ENCODE data around the gene GAK.

The GAK gene

DNA sequence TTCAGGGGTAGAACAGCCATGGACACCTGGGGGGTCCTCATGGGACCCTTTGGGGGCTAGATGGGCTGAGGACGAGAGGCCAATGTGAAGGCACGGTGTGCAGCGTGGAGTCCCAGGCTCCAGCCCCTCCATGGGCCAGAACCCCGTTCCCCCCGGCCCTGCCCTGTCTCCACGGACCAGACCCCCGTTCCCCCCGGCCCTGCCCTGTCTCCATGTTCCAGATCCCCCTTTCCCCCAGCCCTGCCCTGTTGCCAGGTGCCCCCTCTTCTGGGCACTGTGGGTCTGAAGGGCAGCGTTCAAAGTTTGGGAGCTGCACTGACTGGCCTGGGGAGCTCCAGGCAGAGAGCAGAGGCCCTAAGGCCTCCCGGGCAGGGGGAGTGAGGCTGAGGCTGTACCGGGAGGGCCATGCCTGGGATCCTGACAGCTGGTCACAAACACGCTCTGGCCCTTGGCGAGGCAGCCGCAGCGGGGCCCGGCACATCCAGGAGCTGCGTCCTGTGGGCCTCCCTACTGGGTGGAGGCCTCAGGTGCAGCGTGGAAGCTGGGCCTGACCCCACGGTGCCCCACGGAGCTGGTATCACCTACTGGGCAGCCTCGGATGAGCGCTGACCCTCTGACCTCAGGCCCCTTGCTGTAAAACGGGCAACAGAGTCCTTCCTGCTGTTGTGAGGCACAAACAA, 32.4 kb upstream of the GAK start:
- no peak for DNase-seq

DNA sequence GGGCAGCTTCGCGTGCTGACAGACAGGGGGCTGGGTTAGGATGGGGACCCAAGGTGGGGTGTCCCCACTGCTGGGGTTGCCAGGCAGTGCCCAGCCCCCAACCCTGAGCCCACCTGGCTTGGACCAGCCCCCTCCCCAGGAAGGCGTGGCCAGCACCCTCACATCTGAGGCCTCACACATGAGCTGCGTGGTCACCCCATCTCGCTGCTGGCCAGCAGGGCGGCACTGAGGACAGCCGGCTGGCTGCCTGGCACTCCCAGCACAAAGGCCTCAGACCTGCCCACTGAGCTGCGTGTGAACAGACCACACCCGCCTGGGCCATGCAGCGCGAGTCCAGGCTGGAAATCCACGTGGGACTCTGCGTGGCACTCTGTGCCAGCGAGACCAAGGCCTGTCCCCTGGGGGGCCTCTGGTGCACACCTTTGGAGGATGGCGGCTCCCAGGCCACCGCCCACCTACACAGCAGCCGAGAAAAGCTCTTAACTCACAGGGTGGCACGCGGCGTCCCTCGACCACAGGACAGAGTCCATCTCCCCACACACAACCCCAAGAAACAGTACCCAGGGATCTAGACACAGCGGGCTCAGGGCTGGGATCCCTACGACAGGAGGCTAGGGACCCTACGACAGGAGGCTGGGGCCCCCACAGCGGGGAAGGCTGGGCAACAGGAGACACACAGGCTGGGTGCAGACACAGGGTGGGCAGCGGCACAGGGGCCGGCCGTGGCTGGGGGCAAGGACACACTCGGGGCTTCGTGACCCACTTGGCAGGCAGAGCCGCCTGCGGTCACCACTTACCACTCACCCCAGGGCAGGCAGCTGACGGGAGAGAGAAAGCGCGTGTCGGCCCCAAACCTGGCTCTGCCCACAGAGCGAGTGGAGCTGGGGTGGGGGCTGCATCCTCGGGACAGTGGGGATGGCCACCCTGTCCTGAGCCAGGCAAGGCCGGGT, 31.4 kb upstream of the GAK start:
- no peak for DNase-seq

DNA sequence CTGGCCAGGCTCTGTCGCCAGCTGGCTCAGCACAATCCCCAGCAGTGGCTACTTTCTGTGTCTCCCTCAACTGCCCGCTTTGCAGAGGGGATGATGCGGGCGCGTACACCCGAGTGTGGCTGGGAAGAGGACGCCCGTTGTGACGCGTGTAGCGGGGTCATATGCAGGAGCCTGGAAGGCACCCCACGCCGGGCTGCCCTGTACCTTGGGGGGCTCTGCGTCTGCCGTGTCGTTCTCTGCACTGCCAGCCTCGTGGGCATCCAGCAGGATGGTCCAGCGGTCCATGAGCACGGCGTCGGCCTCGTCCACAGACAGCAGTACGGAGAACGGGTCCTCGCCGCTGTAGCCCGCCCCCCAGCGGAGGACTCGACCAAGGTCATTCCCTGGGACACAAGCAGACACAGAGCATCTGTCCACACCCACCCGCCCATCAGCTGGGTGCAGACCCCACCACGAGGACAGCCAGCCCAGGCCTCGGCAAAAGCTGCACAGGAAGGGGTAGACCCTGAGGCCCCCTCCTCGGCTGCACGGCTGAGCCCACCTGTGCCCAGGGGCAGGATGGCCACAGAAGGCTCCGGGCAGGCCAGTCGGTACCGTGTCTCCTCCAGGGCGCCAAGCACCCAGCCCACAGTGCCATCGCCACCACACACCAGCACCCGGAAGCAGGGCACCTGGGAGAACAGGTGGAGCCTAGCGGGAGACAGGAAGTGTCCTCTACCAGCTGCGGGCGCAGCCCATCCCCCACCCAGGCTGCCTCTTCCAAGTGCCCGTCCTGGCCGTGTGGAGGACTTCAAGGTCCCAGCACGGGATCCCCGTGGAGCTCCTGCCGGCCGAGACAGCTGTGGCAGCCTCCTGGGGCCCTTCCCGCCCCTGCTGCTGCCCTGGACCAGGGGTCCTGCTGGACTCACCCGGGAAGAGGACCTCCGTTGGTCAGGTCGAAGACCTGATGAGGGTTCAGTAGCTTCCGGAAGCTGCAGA, 30.4 kb upstream of the GAK start:
- no peak for DNase-seq

DNA sequence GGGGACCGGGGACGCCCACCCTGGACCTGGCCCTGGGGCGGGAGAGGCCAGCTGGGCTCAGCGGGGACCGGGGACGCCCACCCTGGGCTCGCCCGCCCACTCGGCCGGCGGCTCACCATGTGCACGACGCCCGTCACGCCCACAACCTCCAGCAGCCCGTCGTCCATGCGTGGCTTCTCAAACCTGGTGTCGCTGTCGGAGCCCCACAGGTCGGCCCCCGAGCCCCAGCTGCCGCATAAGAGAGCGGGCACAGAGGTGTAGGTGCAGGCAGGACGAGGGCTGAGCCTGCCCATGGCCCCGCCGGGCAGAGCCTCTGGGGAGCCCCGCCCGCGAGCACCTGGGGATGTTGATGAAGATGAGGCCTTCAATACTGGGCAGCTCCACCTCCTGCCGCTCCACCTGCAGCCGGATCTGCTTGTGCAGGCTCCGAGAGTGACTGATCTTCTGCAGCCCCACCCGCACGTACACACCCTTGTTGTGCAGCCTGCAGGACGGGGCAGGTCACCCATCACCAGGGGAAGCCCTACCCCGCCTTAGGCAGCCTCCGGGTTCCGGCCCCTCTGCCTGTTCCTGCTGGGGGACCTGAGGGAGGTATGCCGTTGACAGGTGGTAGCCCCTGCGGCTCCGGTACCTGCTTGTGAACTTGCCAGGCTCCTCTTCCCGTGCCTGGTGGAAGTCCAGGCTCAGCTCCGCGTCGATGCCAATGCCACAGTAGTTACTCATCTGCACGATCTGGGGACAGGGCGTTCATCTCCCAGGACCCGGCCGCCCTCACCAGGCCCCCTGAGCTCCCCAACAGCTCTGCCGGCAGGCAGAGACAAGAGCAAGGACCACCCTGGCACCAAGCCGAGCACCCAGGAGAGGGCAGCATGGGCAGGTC, 29.5 kb upstream of the GAK start:
- DNase-seq: no peak

DNA sequence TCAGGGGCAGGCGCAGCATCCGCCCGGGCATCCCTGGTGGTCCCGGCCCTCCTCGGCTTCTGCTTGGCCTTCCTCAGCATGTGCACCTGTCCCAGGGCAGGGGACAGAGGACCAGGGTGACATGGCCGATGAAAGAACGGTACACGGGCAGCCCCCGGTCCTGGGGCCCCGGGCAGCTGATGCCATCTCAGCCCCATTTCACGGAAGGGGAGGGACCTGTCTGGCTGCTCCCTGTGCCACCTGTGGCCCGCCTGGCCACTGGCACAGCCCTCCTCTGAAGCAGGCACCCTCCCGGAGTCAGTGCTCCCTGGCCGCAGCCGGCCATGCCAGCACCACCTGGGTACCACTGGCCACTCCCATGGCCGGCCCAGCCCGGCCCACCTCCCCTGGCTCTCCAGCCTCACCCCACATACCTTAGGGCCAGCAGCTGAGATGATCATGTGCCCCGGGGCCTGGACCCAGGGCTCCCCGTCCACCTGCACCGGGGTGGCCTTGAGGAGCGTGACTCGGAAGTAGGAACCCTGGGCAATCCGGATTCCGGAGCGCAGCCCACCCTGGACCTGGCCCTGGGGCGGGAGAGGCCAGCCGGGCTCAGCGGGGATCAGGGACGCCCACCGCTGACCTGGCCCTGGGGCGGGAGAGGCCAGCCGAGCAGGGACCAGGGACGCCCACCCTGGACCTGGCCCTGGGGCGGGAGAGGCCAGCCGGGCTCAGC, 28.7 kb upstream of the GAK start:
- DNase-seq: no peak

DNA sequence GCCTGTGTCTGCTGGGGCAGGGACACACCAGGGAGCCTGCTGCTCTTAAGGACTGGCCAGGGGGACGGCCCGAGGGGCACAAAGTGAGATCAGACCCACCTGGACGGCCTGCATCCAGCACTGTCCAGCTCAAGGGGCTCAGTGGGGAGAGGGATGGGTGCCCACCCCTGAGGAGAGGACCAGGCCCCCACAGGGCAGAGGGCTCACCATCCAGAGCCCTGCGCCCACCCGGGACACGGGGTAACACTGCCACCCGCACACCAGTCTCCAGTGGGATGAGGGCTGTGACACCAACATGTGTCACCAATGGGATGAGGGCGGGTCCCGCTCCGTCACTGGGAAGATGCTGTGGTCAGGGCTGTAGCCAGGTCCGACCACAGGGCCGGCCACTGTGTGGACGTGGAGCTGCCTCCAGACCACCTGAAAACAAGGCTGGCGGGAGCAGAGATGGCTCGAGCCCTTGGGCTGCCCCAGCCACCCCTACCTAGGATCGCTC, 28.1 kb upstream of the GAK start:
- DNase-seq: no peak

DNA sequence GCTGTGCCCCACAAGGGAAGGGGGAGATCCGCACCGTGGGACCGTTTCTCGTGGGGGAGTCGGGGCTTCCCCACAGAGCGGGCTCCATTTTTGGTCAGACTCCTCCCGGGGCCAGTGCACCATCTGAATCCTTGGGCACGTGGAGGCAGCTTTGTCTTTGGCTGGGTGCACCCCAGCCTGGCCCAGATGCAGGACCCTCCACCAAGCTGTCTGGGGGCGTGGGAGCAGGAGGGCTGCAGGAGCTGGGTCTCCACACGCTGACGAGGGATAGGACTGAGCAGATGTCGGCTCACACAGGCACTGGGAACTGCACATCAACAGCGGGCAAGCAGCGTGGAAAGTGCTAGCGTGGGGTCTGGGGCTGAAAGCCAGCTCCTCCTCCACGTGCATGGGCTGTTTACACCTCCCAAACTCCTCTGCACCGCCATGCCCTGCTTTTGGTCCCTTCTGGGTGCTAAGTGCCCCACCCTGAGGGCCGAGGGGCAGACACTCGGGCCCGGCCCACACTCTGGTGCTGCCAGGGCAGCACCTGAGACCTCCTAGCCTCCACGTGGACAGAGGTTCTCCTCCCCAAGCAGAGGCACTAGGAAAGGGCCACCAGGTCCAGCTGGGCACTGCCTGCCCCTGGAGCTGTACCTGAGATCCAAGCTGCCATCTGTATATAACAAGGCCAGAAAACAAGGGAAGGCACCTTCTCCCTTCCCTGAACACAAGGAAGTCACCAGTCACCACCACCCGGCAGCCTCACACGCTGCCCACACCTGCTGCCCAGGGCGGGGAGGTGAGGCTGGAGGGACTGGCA, 27.4 kb upstream of the GAK start:
- no peak for DNase-seq

DNA sequence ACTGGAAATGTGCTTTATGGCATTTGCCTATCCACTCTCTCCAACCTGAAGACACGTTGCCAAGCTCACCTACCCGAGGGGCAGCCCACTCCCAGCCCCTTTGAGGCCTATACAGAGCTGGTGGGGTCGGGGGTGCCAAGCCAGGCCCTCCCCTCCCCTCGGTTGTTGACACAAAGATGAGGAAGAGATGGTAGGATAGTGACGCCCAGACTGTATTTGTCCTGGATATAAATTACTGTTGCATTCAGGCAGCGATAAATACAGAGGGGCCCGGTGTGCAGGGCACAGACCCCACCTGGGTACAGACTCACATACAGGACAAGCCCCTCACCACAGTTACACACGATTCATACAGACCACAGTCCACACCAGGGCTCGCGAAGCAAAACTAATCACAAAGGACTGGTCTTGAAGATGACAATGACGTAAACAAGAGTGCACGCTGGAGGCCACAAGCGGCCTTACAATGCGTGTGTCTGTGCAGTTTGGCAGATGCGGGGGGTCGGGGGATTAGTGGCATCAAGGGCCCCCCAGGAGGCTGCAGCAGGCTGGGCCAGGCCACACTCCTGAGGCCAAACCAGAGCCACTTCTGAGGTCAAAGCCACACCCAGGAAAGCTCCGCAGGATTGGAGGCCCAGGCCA, 26.7 kb upstream of the GAK start:
- no peak for DNase-seq

DNA sequence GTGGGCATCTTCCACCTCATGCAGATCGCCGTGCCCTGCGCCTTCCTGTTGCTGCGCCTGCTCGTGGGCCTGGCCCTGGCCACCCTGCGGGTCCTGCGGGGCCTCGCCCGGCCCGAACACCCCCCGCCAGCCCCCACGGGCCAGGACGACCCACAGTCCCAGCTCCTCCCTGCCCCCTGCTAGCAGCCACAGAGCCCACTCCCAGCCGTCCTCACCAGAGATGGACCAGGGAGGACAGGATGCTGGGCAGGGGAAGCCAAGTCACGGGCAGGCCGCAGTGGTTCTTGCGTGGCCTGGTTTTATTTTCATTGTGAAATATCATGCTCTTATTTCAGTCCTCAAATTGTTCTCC, 26.2 kb upstream of the GAK start:
- no peak for DNase-seq

DNA sequence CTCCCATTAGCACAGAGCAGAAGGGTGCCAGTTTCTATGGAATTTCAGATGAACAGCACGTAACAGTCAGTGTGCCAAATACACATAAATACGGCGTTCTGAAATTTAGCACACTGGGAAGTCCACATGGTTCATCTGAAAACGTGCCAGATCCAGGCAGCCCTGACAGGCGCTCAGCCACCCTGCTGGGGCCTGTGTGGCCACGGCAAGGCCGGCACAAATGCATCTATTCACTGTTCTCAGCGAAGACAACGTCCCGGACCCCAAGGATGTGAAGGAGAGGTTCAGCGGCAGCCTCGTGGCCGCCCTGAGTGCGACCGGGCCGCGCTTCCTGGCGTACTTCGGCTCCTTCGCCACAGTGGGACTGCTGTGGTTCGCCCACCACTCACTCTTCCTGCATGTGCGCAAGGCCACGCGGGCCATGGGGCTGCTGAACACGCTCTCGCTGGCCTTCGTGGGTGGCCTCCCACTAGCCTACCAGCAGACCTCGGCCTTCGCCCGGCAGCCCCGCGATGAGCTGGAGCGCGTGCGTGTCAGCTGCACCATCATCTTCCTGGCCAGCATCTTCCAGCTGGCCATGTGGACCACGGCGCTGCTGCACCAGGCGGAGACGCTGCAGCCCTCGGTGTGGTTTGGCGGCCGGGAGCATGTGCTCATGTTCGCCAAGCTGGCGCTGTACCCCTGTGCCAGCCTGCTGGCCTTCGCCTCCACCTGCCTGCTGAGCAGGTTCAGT, 25.6 kb upstream of the GAK start:
- DNase-seq: no peak

DNA sequence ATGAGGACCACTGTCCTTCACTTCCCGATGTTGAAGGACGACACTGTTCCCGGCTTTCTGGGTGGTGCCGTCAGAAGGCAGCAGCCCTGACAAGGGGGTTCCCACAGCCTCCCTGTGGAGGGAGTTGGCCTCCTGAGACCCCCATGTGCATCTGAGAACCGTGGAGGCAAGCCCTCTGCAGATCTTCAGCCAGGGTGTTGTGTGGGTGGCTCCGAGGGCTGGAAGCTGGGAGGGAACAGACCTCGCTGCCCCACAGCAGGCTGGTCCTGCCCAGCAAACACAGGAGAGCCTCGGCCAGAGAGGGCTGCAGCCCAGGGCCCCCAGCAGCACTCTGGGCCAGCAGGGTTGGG, 25.1 kb upstream of the GAK start:
- DNase-seq: no peak

DNA sequence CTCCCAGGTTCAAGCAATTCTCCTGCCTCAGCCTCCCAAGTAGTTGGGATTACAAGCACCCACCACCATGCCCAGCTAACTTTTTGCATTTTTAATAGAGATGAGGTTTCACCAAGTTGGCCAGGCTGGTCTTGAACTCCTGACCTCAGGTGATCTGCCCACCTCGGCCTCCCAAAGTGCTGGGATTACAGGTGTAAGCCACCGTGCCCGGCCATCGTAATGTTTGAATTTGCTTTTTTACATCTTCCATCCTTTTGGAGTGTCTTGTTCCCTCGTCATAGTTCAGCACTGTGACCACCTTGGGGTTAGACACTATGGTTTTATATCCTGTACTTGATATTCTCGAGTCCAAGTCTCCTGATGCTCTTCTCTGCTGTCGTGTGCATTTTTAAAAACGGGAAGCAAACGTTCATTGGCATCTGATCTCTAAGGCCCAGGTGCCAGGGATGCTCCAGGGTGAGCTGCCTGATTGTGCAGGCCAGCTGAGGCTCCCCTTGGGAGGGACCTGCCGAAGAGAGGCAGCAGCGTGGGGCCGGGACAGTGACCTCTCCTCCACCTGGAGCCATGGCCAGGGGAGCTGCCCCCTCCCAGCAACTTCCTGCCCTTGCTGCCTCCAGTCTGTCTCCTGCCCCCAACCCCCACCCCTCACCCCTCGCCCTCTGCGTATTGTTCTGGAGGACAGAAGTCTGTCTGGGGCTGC, 24.6 kb upstream of the GAK start:
- DNase-seq: no peak

DNA sequence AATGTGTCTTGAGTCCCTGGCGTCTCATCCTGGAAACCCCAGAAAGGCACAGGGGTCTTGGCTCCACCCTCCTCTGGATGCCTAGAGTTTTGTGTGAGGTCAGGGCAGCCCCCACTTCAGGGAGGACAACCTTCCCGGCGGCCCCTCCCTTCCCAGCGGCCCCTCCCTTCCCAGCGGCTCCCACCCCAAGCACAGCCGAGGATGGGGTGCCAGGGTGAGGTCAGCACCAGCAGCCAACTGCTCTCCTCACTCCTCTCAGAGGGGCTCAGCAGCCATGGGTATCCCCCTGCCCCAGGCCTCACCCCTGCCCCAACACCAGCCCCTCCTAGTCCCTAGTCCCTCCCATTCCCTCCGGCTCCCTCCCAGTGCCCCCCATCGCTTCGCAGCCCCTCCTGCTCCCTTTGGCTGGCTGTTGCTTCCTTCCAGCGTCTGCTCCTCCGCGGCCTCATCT, 23.8 kb upstream of the GAK start:
- no peak for DNase-seq

DNA sequence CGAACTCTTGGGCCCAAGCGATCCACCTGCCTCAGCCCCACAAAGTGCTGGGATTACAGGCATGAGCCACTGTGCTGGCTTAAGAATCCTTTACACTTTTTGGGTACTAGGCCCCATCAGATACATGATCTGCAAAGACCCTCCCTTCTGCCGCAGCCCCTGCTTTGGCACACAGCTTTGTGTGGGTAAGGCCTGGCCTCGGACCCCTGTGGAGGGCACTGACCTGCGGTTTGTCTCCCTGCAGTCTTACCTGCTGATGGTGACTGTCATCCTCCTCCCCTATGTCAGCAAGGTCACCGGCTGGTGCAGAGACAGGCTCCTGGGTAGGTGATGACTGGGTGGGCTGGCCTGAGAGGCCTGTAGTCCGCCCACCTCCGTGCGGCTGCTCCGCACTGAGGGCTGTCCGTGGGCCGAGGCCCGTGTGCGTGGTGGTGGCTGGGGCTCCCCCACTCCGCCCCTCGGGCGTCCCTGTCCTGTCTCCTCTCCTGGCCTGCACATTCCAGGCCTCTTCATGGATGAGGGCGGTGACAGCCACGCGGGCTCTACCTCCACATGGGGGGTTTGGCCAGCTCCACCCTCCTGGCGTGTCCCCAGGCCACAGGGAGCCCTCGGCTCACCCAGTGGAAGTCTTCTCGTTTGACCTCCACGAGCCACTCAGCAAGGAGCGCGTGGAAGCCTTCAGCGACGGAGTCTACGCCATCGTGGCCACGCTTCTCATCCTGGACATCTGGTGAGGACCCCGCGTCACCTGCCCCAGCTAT, 23.2 kb upstream of the GAK start:
- no peak for DNase-seq

DNA sequence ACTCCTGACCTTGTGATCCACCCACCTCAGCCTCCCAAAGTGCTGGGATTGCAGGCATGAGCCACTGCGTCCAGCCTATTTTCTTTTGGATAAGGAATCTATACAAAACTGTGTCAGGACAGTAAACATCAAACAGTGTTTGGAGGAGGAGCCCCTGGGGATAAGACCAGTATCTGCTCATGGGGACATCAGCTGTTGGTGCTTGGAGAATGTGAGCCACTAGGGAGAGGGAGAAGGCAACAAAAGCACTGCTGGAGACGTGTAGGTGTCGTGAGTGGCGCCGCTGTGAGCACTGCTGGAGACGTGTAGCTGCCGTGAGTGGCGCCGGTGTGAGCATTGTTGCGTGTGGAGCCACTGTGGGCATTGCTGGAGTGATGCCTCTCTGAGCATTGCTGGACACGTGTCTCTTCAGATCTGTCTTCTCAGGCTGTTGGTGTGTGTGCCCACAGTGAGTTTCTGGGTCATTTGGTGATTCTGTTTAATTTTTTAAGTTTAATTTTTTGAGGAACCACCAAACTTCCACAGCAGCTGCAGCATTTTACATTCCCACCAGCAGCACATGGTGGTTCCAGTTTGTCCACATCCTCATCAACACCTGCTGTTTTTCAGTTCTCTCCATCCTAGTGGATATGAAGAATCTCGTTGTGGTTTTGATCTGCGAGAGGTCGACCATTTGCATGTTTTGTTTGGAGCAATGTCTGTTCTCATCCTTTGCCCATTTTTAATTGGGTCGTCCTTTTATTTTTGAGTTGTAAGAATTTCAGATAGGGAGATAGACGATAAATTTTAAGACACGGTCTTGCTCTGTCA, 22.3 kb upstream of the GAK start:
- no peak for DNase-seq

DNA sequence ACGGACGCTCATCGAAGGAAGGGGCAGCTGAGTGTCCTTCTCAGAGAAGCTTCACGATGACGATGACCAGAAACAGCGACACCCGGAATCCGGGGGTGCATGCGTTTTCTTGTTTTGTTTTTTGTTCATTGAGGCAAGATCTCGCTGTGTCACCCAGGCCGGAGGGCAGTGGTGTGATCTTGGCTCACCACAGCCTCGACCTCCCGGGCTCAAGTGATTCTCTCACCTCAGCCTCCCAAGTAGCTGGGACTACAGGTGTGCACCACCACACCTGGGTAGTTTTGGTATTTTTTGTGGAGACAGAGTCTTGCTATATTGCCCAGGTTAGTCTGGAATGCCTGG, 21.4 kb upstream of the GAK start:
- DNase-seq: no peak

Data from activated CD8-positive, alpha-beta memory T cell treated with anti-CD3 and anti-CD28 coated beads, Interleukin-2, amount 50 U/mL, for 4 hours (primary cell).